Activated T-cell treated with anti-CD3 and anti-CD28 coated beads, Interleukin-2, amount 50 U/mL, for 24 hours (primary cell): ENCODE results near the gene PTPRB.

Experiments used
- DNase-seq: peaks from one replicate; pipeline ENCODE4 v3.0.0-alpha.2; 2020
- H3K27ac Mint-ChIP-seq: 2 replicates; pipeline ENCODE4 v1.8.0; 2020; ENCODE audit warnings: mild to moderate bottlenecking, mixed read lengths
- H3K27me3 Mint-ChIP-seq: 2 replicates; pipeline ENCODE4 v1.8.0; 2020; ENCODE audit warnings: mixed read lengths
- H3K36me3 Mint-ChIP-seq: 2 replicates; pipeline ENCODE4 v1.8.0; 2020; ENCODE audit warnings: low read depth, mixed read lengths
- H3K4me1 Mint-ChIP-seq: 2 replicates; pipeline ENCODE4 v1.8.0; 2020; ENCODE audit warnings: low read depth, mixed read lengths
- H3K4me3 Mint-ChIP-seq: 2 replicates; pipeline ENCODE4 v1.8.0; 2020; ENCODE audit warnings: mild to moderate bottlenecking, moderate library complexity, mixed read lengths
- H3K9me3 Mint-ChIP-seq: 2 replicates; pipeline ENCODE4 v1.8.0; 2020; ENCODE audit warnings: mixed read lengths

Gene PTPRB

GRCh38 chr12:70592664-70593063, 44.6 kb downstream of the PTPRB start:
- Mint-ChIP-seq H3K36me3 (no peaks in the 10 kb centered on the region), H3K9me3 (peaks cover 4% of the 10 kb centered on the region), H3K4me1 (no peaks in the 10 kb centered on the region), H3K27ac (no peak overlapping the region), H3K27me3 (peaks cover 28% of the 10 kb centered on the region), H3K4me3 (no peak overlapping the region)
- DNase-seq, result no peak

DNA sequence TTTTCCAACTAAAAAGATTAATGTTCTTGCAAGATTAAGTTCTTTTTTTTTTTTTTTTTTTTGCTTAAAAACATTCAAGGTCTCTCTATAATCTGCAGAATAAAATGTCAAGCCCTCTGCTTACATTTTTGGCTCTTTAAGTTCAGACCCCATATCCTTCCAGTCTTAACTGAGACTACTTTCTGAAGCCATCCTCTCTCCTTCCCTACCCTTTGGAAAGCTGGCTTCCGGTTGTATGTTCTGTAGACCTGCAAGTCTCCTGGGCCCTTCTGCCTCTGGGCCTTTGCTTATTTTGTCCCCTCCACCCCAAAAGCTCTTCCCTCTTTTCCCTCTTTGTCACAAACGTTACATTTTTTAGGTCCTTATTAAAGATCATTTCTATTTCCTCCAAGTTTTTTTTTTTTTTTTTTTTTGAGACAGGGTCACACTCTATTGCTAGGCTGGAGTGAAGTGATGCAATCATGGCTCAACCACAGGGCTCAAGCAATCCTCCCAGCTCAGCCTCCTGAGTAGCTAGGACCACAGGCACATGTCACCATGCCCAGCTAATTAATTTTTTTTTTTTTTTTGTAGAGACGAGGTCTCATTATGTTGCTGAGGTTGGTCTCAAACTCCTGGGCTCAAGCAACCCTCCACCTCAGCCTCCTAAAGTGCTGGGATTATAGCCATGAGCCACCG, 46.5 kb downstream of the PTPRB start:
- no peak for DNase-seq
- Mint-ChIP-seq H3K27ac (no peak overlapping the region), H3K27me3 (peaks cover 32% of the 10 kb centered on the region), H3K4me3 (no peak overlapping the region), H3K36me3 (no peaks in the 10 kb centered on the region), H3K9me3 (peaks cover 4% of the 10 kb centered on the region), H3K4me1 (no peaks in the 10 kb centered on the region)

DNA sequence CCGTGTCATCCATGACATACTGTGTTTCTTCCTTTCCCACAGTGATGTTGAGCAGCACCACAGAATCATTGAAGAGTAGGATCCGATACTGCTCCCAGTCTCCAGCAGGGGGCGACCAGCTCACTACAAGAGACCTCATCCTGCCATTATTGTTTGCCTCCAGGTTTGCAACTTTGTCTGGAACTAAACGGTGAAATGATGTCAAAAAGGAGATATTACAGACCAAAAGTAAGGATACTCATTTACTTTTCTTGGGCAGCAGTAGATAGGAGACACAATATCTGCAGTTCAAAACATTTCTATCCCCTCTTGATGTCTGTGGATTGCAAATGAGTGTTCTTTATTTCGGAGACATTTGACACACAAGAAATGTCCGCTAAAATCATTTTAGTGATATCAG, 47.2 kb downstream of the PTPRB start:
- no peak overlapping the region for H3K4me3 Mint-ChIP-seq
- H3K27ac Mint-ChIP-seq, result no peak overlapping the region
- H3K36me3 Mint-ChIP-seq, result no peaks in the 10 kb centered on the region
- H3K9me3 Mint-ChIP-seq, result peaks cover 4% of the 10 kb centered on the region
- peaks cover 30% of the 10 kb centered on the region for H3K27me3 Mint-ChIP-seq
- no peaks in the 10 kb centered on the region for H3K4me1 Mint-ChIP-seq
- peak; percentile 60 for DNase-seq

GRCh38 chr12:70584332-70584731, 52.9 kb downstream of the PTPRB start:
- no peaks in the 10 kb centered on the region for H3K4me1 Mint-ChIP-seq
- peaks cover 8% of the 10 kb centered on the region for H3K9me3 Mint-ChIP-seq
- no peak overlapping the region for H3K27ac Mint-ChIP-seq
- no peak for DNase-seq
- H3K4me3 Mint-ChIP-seq, result no peak overlapping the region
- no peaks in the 10 kb centered on the region for H3K36me3 Mint-ChIP-seq
- H3K27me3 Mint-ChIP-seq, result peaks cover 26% of the 10 kb centered on the region

DNA sequence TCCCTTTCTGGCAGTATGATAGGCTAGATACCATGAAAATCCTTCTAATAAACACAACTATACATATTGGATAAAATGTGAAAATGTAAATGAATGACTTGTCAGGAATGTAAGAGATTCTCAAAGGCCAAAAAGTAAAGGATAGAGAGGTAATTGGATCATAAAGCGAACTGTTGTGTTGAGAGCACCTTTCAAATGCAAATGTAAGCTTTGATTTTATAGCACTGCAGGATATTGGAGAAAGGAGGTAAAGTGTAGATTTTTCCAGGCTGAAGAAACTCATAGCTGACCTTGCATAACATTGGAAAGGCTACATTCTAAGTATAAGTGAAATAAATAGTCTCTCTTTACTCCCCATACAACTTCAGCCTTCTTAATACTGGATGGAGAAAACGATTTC, 54.0 kb downstream of the PTPRB start:
- H3K4me3 Mint-ChIP-seq, result no peak overlapping the region
- H3K9me3 Mint-ChIP-seq, result peaks cover 8% of the 10 kb centered on the region
- H3K27me3 Mint-ChIP-seq, result peaks cover 21% of the 10 kb centered on the region
- no peaks in the 10 kb centered on the region for H3K36me3 Mint-ChIP-seq
- H3K4me1 Mint-ChIP-seq, result no peaks in the 10 kb centered on the region
- no peak for DNase-seq
- no peak overlapping the region for H3K27ac Mint-ChIP-seq

DNA sequence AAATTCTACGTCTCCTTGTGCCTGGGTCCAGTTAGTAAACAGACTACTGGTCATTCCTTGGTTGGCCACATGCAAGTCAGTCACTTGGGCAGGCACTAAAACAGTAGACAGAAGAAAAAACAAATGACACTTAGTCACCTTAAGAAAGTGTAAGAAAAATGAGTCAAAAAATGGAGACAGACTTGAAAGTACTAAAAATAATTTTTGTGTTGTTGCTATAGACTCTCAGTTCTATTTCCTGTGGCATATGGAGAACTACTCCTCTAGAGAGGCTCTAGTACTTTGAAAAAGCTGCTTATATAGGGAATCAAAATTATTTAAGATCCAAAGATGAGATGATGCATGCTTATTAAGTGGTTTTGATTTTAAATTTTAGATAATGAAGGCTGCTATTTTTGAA, 56.0 kb downstream of the PTPRB start:
- Mint-ChIP-seq H3K4me1 (no peaks in the 10 kb centered on the region), H3K9me3 (peaks cover 8% of the 10 kb centered on the region), H3K27me3 (peaks cover 17% of the 10 kb centered on the region), H3K4me3 (no peak overlapping the region), H3K36me3 (no peaks in the 10 kb centered on the region), H3K27ac (no peak overlapping the region)
- no peak for DNase-seq

DNA sequence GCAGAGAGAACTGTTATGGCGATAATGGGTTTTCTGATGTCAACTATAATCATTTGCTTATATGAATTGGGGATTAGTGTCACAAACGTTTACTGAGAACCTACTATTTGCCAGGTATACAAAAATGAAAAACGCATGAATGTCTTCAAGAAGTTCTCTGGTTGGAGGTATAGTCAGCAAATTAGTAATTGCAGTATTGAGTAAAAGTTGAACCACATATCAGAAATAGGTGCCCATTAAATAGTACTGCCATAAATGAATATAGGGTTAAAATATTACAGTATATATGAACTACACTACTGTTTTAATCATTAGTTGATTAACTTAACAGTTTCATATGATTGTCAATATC, 60.0 kb downstream of the PTPRB start:
- no peak overlapping the region for H3K27ac Mint-ChIP-seq
- no peaks in the 10 kb centered on the region for H3K9me3 Mint-ChIP-seq
- DNase-seq, result no peak
- peaks cover 12% of the 10 kb centered on the region for H3K27me3 Mint-ChIP-seq
- no peak overlapping the region for H3K4me3 Mint-ChIP-seq
- H3K4me1 Mint-ChIP-seq, result no peaks in the 10 kb centered on the region
- no peaks in the 10 kb centered on the region for H3K36me3 Mint-ChIP-seq

DNA sequence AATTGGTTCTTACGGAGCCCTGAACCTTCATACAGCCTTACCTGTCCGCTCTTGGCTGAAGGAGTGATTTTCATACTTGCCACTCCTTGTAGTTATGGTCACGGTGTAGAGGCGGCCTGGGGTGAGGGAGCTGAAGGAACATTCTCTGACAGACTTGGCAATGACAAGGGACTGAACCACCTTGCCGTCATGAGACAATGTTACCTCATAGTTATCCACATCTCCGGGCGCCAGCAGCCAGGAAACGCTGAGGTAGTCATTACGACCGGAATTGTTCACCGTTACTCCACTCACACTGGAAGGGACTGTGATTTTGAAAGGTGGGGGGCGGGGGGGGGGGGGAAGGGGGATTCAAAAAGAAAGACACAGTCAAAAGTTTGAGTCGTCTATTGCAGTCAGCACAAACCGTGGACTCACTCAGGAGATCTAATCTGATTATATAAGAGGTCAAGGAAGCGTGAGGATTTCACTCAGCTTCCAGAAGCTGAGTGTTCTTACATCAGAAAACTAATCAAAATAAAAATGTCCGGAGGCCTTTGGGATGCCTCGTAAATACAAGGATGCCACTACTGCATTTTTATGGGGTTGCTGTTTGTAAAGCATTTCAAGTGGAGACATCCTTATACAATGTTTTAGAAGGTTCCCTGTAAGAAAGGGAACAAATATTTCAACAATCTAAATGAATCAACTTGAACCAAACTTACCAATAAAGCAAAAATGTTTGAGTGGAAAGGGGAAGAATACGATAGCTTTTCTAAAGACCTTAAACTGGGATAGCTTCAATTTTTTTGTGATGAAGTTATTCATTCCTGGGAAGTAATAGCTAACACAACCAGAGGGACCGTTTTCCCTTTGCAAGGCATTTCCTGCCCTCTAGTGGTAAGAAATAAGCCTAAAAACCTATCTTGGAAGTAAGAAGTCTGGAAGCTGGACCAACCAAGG, 60.6 kb downstream of the PTPRB start:
- Mint-ChIP-seq H3K36me3 (no peaks in the 10 kb centered on the region), H3K27ac (no peak overlapping the region), H3K27me3 (peaks cover 15% of the 10 kb centered on the region), H3K4me1 (no peaks in the 10 kb centered on the region), H3K4me3 (no peak overlapping the region), H3K9me3 (no peaks in the 10 kb centered on the region)
- no peak for DNase-seq

GRCh38 chr12:70571705-70572268, 65.4 kb downstream of the PTPRB start:
- Mint-ChIP-seq H3K36me3 (no peaks in the 10 kb centered on the region), H3K27me3 (peaks cover 20% of the 10 kb centered on the region), H3K4me3 (no peak overlapping the region), H3K4me1 (no peaks in the 10 kb centered on the region), H3K27ac (no peak overlapping the region), H3K9me3 (no peaks in the 10 kb centered on the region)
- no peak for DNase-seq

- H3K4me1 Mint-ChIP-seq, result no peaks in the 10 kb centered on the region
- no peaks in the 10 kb centered on the region for H3K9me3 Mint-ChIP-seq
- H3K27ac Mint-ChIP-seq, result no peak overlapping the region
- no peak for DNase-seq
- peaks cover 16% of the 10 kb centered on the region for H3K27me3 Mint-ChIP-seq
- H3K4me3 Mint-ChIP-seq, result no peak overlapping the region
- no peaks in the 10 kb centered on the region for H3K36me3 Mint-ChIP-seq
Measured at GRCh38 chr12:70571029-70571428, 66.2 kb downstream of the PTPRB start.

- peaks cover 6% of the 10 kb centered on the region for H3K27me3 Mint-ChIP-seq
- no peak for DNase-seq
- no peaks in the 10 kb centered on the region for H3K9me3 Mint-ChIP-seq
- no peaks in the 10 kb centered on the region for H3K4me1 Mint-ChIP-seq
- no peaks in the 10 kb centered on the region for H3K36me3 Mint-ChIP-seq
- no peak overlapping the region for H3K4me3 Mint-ChIP-seq
- no peak overlapping the region for H3K27ac Mint-ChIP-seq
Measured at GRCh38 chr12:70561550-70561949, 75.7 kb downstream of the PTPRB start.

DNA sequence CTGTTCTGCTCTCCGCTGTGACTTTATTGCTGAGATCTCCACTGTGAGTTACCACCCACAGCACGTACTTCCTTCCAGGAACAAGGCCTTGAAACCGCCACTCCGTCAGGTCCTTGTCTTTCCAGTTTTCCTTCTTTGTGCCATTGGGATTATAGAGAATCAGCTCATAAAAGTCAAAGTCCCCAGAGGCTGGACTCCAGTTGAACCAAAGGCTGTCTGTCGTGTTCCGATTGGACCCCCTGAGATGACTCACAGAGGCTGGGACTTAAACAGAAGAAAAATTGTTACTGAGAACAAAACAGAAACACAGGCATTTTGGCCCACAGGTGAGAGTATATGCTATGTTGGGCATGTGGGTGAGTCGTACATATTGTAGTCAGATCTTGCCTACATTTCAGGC, 76.6 kb downstream of the PTPRB start:
- no peak for DNase-seq
- Mint-ChIP-seq H3K9me3 (no peaks in the 10 kb centered on the region), H3K4me1 (no peaks in the 10 kb centered on the region), H3K4me3 (no peak overlapping the region), H3K27ac (no peak overlapping the region), H3K27me3 (peaks cover 6% of the 10 kb centered on the region), H3K36me3 (no peaks in the 10 kb centered on the region)

- Mint-ChIP-seq H3K27ac (no peak overlapping the region), H3K4me3 (no peak overlapping the region), H3K36me3 (no peaks in the 10 kb centered on the region), H3K9me3 (no peaks in the 10 kb centered on the region), H3K27me3 (peaks cover 9% of the 10 kb centered on the region), H3K4me1 (no peaks in the 10 kb centered on the region)
- no peak for DNase-seq
Measured at GRCh38 chr12:70559390-70559789, 77.8 kb downstream of the PTPRB start.

GRCh38 chr12:70557583-70558191, 79.5 kb downstream of the PTPRB start:
- no peaks in the 10 kb centered on the region for H3K36me3 Mint-ChIP-seq
- H3K27me3 Mint-ChIP-seq, result peaks cover 8% of the 10 kb centered on the region
- no peak overlapping the region for H3K4me3 Mint-ChIP-seq
- no peaks in the 10 kb centered on the region for H3K4me1 Mint-ChIP-seq
- no peaks in the 10 kb centered on the region for H3K9me3 Mint-ChIP-seq
- DNase-seq, result no peak
- no peak overlapping the region for H3K27ac Mint-ChIP-seq
